Fibroblast of the aortic adventitia (primary cell): ENCODE measurements around the gene IL1RAPL2. TPM values are rescaled to one million over a fixed set of nuclear protein-coding genes. Genes with fewer than 3 reads are reported as not detected.
"Not testable (repeated sequence)": the region's sequence is repeated elsewhere in the genome, so short reads cannot be mapped to it uniquely, and the experiment has no call there.

ENCODE experiments used
- DNase-seq: peaks from one replicate; pipeline ENCODE4 v3.0.0-alpha.2; 2010; ENCODE audit warnings: low read depth
- H3K4me3 ChIP-seq: 2 replicates; pipeline ENCODE4 v1.5.1; 2011; ENCODE audit warnings: low read depth, mild to moderate bottlenecking, control low read depth, low read length, moderate library complexity
- CTCF ChIP-seq: IDR thresholded peaks from 2 replicates; pipeline ENCODE4 v1.5.1; 2011; ENCODE audit warnings: mild to moderate bottlenecking, low read length, control low read depth, inconsistent platforms; ENCODE audit not compliant: insufficient read depth
- total RNA-seq: library from RNA; depleted of rRNA; stranded (reverse); fragments of >200 nt; gene quantifications from 2 replicates; pipeline ENCODE4 v1.2.3, GENCODE V29; 2012; ENCODE audit warnings: low replicate concordance

The IL1RAPL2 gene
- total RNA-seq, 1 donor = 0.27 TPM

- TF ChIP-seq CTCF = no peak
- H3K4me3 ChIP-seq = no peak overlapping the region
- no peak for DNase-seq
Observed at GRCh38 chrX:104669063-104669462, 103.1 kb downstream of the IL1RAPL2 start.

GRCh38 chrX:104670051-104670450 is 104.1 kb downstream of the IL1RAPL2 start:
- no peak overlapping the region for H3K4me3 ChIP-seq
- no peak for TF ChIP-seq CTCF
- no peak for DNase-seq

GRCh38 chrX:104677517-104677916 is 111.5 kb downstream of the IL1RAPL2 start:
- not testable (repeated sequence) for DNase-seq, H3K4me3 ChIP-seq

- no peak for DNase-seq
Observed at GRCh38 chrX:104679175-104679574, 113.2 kb downstream of the IL1RAPL2 start.

GRCh38 chrX:104681214-104681613 is 115.2 kb downstream of the IL1RAPL2 start:
- TF ChIP-seq CTCF = no peak
- DNase-seq = no peak

More at GRCh38 chrX:104679175-104679574, 113.2 kb downstream of the IL1RAPL2 start:
- no peak for TF ChIP-seq CTCF
- no peak overlapping the region for H3K4me3 ChIP-seq

GRCh38 chrX:104684077-104684476 is 118.1 kb downstream of the IL1RAPL2 start:
- no peak for DNase-seq
- TF ChIP-seq CTCF = no peak
- H3K4me3 ChIP-seq = no peak overlapping the region

More at GRCh38 chrX:104681214-104681613, 115.2 kb downstream of the IL1RAPL2 start:
- no peak overlapping the region for H3K4me3 ChIP-seq

- no peak for TF ChIP-seq CTCF
- DNase-seq = no peak
- no peak overlapping the region for H3K4me3 ChIP-seq
Observed at GRCh38 chrX:104695593-104695992, 129.6 kb downstream of the IL1RAPL2 start.
